HPDE6-E6E7 (cell line): Measurements from ENCODE around the gene VENTX.

ENCODE experiments used
- DNase-seq: peaks from one replicate; pipeline ENCODE4 v3.0.0; 2011; ENCODE audit warnings: missing footprints; ENCODE audit errors: extremely low spot score

VENTX gene

DNA sequence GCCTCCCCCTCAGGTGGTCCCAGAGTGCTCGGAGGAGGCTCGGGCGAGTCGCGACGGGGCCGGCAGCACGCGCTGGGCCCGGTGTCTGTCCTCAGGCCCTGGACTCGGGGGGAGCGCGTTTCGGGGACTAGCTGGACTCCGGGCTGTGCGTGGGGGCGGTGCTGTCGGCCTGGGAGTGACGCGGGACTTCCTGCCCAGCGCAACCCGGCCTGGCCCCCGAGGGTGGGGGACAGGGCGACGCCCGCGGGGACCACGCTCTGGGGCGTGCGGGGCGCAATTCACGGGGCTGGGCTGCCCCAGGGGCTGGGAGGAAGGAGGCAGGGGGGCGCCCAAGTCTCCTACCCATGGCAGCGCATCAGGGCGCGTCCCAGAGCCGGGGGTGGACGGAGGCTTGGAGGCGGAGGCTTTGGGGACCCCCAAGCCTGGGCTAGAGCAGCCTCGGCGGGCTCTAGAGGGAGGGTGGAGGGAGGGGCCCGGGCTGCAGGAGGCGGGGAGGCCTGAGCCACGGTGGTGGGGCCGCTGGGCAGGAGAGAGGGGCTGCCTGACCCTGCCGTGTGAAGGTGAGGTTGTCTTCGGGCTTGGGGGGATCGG is 2.3 kb upstream of the VENTX start:
- no peak for DNase-seq

DNA sequence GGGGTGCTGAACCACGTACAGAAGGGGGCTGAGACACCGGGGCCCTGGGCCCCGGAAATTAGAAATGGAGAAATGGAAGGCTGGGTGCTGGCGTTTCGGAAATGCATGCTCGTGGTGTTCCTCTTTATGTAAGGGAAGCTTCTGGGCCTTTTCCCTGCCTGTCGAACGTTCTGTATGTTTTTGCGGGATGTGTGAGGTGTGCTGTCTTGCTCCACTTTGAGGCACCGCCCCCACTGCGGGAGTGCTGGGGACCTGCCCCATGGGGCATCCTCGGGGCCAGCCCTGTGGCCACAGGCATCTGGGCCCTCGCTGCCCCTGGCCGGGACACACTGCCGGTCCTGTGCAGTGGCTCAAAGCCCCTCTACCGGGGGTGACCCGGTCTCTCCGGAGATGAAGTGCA is 1.7 kb upstream of the VENTX start:
- no peak for DNase-seq

DNA sequence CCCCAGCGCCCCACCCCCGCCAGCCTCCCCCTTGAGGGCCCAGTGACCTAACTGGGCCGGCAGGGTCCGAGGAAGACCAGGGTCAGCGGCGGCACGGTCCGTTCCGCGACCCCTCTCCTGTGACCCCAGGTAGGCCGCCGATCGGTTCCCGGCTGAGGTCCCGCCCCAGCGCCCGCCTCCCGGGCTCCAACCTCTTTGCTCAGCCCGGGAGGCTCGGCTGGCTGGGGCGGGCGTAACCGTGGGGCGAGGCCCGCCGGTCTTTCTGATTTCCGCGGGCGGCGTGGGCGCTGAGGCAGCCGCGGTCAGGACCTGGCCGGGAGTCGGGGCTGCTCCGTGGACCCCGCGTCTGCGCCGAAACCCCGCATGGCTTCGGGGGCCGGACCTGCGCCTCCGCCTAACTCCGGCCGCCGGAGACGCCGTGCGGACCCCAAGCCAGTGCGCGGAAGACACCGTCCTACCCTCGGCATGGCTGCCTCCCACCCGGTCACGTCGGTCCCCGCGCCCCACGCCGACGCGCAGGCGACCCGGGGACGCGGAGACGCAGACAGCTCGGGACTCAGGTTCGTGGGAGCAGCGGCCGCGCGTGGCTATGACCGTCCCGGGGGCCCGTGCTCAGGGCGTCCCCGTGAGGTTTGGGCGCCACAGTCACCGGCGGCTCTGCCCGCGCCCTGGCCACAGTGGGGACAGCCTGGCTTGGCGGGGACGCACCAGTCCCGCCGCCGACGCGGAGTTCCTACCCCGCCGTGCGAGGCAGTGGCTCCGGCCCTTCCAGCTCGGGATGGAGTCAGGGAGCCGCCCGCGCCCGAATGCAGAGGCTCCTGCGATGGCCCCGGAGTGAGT is 1.0 kb upstream of the VENTX start:
- no peak for DNase-seq

DNA sequence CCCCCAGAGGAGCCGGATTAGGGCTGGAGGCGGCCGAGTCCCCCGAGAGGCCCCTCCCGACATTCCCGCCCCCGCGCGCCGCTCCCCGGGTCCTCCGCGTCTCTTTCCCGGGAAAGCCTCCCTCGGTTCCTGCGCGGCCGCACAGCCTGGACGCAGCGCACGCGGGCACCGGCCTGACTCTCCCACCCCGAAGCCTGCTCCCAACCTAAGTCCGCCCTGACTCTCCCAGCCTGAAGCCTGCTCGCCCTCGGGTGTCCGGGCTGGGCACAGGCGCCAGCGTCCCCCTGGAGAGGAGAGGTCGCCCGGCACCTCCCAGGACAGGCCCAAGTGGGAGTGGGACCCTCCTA is 441 bp upstream of the VENTX start:
- DNase-seq = no peak

DNA sequence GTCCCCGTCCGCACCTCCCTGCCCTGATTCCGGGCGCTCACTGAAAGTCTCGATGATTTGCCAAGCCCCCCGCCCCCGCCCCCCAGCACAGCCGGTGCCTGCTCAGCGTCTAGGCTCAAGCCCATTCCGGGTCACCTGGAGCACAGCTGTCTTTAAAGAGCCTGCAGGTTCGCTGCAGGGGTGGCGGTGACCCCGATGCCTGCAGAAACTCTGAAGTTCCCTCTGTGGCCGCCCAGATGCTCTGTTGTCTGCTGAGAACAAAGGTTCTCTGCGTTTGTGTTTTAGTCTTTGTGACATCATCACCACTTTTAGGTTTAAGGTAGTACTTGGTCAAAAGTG is 780 bp downstream of the VENTX start:
- no peak for DNase-seq

DNA sequence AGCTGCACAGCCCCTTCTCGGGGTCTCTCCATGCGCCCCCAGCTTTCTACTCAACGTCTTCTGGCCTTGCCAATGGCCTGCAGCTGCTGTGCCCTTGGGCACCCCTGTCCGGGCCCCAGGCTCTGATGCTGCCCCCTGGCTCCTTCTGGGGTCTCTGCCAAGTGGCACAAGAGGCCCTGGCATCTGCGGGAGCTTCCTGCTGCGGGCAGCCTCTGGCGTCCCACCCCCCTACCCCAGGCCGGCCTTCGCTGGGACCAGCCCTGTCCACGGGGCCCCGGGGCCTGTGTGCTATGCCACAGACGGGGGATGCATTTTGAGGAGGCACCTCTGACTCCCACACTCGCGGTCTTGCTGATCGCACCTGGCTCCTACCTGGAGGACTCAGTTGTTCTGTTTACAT is 2.3 kb downstream of the VENTX start:
- DNase-seq = no peak

DNA sequence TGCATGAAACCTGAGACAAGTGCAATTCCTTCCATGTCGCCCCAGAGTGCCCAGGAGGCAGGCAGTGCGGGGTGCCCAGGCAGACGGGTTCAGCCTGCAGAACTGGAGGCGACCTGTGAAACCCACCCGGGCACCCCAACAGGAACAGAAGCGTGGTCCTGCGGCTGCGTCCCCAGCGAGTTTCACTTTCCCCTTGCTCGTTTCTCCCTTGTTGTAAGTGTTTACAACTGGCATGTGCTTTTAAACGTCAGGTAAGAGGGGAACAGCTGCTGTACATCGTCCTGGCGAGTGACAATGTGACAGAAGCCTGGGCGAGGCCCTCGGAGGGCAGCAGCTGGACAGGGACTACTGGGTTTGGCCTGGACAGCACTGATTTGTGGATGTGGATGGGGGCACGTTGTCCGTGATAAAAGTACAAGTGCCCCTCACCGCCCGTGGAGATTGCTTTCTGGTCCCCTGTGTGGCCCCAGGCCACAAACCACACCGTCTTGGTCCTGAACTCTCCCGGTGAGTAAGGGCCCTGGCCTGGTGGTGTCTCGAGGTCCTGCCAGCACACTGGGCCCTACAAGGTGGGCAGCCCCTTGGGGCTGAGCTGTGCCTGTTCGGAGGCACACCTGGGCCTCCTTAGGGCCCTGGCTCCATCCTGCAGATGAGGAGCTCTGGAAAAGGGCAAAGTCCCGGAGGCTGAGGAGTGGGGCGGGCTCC is 4.0 kb downstream of the VENTX start:
- DNase-seq = no peak

DNA sequence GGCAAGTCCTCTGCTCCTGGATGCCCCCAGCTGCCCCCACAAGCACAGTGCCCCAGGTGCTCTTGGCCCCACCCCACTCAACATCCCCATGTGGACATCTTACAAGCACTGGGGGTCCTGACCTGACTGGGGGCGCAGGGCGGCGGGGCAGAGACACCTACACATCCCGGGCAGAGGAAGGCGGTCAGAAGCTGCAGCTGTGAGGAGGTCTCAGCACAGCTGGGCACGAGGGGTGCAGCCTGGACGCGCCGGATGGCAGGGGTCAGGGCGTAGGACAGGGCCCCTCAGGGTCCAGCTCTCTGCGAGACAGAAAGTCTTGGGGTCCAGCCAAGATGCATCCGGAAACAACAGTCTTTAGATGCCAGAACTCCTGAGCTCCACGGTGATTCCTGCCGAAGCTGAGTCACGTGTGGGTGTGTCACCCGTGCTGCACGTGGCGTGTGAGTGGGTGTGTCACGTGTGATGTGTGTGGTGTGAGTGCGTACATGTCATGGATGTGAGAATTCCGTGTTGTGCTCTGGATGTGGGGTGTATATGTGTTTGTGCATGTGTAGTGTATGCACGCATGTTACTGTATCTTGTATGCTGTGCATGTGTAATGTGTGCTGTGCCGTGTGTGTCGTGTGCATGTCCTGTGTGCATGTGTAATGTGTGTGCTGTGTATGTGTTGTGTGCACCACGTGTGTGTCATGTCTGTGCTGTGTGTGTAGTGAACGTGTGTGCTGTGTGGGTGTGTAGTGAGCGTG is 5.1 kb downstream of the VENTX start:
- DNase-seq = no peak

DNA sequence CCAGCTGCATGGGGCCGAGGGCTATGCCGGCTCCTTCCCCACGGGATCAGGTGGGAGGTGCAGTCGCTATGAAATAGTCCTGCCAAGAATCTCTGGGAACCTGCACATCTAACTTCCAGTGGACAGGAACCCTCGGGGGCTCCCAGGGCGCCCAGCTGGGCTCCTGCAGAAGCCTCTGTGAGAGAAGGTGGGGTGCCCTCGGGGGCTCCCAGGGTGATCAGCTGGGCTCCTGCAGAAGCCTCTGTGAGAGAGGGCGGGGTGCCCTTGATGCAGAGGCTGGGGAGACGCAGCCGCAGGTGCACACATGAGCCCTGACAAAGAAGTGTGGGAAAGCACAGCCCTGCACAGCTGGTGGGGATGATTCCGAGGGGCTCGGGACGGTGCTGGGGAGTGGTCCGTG is 5.9 kb downstream of the VENTX start:
- DNase-seq = no peak

DNA sequence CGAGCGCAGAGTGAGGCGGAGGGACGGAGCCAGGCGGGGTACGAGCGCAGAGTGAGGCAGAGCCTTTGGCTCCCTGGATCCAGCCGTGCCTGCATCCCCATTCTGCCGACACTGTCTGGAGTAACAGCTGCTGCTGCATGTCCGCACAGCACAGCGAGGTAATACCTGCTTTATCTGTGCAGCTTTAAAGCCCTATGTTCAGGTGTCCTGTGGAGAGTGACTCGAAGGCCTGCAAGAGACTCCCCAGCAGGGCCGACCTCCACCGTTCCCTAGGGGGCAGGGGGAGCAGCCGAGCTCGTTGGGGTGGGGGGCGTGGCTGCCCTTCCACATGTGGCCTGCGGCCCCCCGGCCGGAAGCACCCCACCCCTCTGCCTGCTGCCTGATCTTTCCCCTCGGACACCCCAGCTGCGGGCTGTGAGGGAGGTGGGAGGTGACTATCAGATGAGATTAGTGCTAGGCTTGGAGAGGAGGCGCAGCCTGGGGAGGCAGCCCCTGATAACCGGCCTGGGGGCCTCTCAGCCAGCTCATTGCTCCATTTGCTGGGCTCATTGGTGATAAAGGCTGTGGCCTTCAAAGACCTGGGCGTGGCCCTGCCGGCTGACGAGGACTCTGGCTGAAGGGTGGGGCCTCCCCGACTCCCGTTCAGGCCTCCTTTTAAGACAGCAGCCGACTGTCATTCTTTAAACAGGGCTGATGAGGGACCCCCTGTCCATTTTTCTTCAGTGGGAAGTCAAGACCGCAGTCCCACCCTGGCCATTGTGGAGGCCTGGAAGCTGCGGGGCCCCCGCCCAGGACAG is 8.0 kb downstream of the VENTX start:
- peak; percentile 29 for DNase-seq

DNA sequence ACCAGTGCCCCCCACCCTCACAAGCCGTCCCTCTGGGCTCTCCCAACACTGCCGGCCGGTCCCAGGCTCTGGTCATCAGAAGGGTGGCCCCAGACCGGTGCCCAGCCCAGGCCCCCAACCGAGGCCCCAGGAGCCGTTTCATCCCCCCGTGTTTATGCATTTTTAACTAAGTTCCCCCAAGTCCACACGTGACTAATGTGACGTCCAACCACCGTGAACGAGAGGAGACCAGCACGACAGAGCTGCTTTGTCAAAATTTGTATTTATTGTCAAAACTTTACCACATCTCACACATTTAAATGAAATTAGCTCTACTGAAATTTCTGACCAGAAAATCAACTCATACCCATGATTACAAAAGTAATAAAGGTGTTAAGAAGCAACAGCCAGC is 8.6 kb downstream of the VENTX start:
- DNase-seq = no peak

DNA sequence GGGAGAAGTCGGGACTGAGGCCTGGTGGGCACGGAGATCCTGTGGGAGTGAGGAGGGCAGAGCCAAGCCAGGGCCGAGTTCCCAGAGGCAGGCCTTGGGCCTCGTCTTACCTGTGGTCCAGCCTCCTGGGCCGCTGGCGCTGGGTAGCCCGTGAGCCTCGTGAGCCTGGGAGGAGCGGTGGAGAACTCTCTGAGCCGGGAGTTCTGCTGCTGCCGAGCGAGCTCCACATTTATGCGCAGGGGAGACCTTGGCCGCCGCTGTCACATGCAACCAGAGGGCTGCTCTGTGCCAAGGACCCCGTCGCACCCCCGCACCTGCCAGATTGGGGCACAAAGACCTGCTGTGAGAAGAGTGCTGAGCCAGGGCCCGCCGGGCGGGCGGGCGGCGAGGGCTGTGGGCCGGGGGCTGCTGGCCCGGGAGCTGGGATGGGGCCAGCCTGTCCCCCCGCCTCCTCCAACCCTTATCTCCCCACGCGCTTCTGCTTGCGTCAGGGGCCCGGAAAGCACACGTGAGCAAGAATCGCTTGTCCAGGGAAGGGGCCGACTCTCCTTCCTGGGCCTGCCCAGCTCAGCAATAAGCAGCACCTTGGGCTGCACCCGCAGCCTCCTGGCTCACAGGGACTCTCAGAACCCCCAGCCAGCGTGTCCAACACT is 10.2 kb downstream of the VENTX start:
- no peak for DNase-seq

DNA sequence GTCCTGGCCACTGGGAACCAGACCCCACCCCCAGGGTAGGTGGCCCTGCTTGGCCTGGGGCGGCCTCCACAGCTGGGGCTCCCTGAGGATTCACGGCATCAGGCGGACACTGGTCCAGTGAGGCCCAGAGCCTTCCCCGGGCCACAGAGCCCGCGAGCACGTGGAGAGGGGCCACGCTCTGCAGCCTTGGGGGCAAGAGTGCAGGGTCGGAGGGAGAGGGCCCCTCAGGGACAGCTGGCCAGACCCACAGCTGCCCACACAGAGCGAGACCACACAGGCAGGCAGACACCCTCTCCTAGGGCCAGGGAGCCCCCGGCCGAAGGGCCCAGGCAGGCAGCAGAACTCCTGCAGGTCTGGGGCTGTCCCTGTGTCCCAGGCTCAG is 10.7 kb downstream of the VENTX start:
- DNase-seq = no peak

DNA sequence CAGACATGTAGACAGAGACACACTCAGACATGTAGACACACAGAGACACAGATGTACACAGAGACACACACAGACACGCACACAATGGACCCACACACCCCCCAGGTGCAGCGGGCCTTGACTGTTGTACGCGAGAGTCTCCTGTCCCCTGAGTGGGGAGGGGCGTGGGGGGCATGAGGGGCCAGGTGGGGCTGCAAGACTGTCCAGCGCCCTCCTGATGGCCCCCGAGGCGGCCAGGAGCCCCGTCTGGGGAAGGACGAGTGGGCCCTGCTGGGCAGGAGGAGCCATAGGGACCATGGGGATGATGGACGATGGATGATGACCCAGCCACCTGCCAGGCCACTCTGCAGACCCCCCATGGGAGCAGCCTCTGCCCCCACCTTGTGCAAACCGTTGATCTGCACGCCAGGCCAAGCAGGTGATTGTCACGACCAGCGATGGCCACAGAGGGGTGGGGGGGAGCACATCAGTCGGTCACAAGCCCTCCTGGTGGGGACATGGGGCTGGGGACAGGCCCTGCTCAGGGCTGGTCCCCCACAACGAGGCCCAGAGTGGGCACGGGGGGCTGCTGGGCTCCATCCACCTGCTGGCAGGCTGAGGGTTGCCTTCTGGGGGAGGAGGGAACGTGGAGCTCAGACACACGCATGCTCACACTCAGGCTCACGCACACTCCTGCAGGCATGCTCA is 11.6 kb downstream of the VENTX start:
- DNase-seq = no peak

DNA sequence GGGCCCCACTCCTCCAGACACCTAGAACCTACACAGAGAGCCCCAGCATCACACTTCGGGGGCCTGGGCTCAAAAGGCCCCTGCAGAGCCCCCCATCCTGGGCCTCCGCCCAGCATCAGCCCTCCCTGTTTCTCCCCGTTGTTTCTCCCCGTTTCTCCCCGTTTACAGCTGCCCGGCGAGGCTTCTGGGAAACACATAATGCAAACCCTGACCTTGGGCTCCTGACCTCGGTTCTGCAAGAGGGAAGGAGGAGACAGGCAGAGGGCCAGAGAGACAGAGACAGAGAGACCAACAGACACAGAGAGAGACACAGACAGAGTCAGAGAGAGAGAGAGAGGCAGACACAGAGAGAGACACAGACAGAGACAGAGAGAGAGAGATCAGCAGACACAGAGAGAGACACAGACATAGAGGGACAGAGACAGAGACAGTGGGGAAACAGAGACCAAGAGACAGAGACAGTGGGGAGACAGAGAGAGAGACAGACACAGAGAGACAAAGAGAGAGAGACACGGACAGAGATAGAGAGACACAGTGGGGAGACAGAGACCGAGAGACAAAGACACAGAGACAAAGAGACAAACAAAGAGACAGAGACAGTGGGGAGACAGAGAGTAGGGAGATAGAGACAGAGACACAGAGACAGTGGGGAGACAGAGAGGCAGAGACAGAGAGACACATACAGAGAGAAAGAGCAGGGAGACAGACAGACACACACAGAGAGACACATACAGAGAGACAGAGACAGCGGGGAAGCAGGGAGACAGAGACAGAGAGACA is 12.5 kb downstream of the VENTX start:
- no peak for DNase-seq

DNA sequence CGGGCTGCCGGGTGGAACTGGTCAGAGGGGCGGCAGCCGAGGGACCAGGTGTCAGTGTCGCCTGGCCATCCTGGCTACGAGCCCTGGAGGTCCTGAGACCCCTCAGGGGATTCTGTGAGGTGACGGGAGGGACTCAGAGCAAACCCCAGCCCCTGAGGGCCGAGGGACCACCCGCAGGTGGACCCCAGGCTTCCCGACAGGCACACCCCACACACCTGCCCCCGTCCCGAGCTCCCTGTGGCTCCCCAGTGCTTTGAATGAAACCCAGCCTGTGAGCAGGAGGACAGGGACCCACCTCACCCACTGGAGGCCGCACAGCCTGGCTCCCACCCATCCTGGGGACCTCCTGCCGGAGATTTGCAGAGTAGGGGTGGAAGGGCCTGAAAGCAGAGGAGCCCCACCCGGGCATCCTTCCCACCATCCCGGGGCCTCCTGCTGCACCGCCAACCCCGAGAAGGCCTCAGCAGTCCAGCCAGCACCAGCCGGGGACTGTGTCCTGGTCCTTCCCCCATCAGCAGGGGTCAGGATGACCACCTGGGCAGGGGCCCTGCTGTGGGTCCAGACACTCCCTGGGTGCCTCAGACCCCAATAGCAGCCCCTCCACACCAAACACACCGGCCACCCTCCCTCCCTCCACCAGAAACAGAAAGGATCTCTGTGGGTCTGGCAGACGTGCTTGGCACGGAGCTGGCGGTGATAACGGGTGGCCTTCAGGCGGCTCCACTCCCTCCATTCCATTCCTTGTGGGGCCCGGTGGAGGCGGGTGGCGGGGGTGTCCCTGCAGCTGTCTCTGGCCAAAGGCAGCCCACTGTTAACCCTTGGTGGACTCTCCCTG is 13.9 kb downstream of the VENTX start:
- DNase-seq = no peak

DNA sequence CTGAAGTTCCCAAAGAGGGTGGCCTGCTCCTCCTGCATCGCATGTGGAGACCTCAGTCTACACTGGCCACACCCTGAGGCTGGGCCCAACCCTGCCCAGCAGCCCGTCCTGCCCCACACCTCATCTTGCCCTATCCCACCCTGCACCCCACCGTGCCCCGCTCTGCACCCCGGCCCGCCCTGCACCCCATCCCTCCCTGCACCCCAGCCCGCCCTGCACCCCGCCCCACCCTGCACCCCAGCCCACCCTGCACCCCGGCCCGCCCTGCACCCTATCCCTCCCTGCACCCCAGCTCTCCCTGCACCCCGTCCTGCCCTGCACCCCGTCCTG is 14.5 kb downstream of the VENTX start:
- DNase-seq = no peak

DNA sequence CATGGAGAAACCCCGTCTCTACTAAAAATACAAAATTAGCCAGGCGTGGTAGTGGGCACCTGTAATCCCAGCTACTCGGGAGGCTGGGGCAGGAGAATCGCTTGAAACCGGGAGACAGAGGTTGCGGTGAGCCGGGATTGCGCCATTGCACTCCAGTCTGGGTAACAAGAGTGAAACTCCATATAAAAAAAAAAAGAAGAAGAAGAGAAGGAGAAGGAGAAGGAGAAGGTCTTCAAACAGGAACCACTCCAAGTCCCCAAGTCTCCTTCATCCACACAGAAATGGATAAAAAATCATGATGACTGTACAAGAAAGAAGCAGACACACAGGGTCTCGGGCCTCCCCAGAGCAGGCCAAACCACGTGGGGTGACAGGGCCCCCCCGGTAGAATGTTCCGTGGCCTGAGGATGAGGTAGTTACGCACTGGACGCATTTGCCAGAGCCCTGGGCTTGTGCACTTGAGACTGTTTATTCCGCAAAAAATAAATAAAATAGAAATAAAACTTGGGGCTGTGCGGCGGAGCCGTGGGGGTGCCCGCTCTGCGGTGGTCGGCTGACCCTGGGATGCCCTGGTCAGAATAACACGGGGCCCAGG is 15.8 kb downstream of the VENTX start:
- no peak for DNase-seq
